OCI-LY3 (cell line): ENCODE measurements around the gene DIP2C.

Source experiments
- CTCF ChIP-seq: fragments of 200-600, 300-600 bp; sonication (generic); IDR thresholded peaks from 2 replicates; pipeline ENCODE4 v1.5.1; 2014; ENCODE audit warnings: antibody characterized with exemption, low read length, low read depth
- EZH2phosphoT487 ChIP-seq: fragments of 200-600 bp; shearing (Covaris generic); IDR thresholded peaks from 2 replicates; pipeline ENCODE4 v1.6.1; 2018; ENCODE audit warnings: antibody characterized with exemption, mixed run types, low read depth

DNA sequence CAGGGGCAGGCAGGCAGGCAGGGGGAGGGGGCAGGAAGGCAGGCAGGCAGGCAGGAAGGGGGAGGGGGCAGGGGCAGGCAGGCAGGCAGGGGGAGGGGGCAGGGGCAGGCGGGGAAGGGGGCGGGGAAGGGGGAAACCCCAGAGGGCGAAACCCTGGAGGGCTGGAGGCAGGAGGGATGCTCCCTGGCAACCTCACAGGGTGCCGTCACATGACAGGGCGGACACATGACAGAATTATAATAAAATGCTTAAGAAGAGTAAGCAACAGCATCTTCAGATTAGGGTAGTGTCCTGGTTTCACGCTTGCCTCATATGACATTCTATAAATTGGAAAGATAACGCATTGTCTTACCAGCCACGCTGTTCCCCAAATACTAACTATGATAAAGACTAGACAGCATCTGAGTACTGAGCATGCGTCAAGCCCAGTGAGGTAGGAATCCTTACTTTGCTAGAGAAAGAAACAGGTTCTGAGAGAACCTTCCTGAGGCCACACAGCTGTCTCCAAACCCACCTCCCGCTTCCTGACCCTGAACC is 131.6 kb downstream of the DIP2C start:
- TF ChIP-seq CTCF (no peak), EZH2phosphoT487 (no peak)
